Measurements from ENCODE around the gene ZNF638. TPM values are rescaled to one million over a fixed set of nuclear protein-coding genes. Genes with fewer than 3 reads are reported as not detected.

Gene ZNF638
- total RNA-seq, 4 donors from 2014 or later, result 195 to 326 (median 252) TPM

- no peaks in the 10 kb centered on the region for H3K27me3 ChIP-seq
- H3K36me3 ChIP-seq, result no peaks in the 10 kb centered on the region
- no peak overlapping the region for H3K4me3 ChIP-seq
- H3K4me1 ChIP-seq, result no peaks in the 10 kb centered on the region
- intact Hi-C loops (cut with DNase I; ENCODE audit: low total_unique reads), result no loop called here
- TF ChIP-seq, protein P1, sequence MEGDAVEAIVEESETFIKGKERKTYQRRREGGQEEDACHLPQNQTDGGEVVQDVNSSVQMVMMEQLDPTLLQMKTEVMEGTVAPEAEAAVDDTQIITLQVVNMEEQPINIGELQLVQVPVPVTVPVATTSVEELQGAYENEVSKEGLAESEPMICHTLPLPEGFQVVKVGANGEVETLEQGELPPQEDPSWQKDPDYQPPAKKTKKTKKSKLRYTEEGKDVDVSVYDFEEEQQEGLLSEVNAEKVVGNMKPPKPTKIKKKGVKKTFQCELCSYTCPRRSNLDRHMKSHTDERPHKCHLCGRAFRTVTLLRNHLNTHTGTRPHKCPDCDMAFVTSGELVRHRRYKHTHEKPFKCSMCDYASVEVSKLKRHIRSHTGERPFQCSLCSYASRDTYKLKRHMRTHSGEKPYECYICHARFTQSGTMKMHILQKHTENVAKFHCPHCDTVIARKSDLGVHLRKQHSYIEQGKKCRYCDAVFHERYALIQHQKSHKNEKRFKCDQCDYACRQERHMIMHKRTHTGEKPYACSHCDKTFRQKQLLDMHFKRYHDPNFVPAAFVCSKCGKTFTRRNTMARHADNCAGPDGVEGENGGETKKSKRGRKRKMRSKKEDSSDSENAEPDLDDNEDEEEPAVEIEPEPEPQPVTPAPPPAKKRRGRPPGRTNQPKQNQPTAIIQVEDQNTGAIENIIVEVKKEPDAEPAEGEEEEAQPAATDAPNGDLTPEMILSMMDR (IDR thresholded peaks at IDR 0.05), result no peak
- no peak for TF ChIP-seq POLR2A (IDR thresholded peaks at IDR 0.05)
- DNase-seq, result no peak
- no peaks in the 10 kb centered on the region for H3K9me3 ChIP-seq
- H3K27ac ChIP-seq, result no peak overlapping the region
Measured at GRCh38 chr2:71482055-71482454, 150.5 kb downstream of the ZNF638 start.

DNA sequence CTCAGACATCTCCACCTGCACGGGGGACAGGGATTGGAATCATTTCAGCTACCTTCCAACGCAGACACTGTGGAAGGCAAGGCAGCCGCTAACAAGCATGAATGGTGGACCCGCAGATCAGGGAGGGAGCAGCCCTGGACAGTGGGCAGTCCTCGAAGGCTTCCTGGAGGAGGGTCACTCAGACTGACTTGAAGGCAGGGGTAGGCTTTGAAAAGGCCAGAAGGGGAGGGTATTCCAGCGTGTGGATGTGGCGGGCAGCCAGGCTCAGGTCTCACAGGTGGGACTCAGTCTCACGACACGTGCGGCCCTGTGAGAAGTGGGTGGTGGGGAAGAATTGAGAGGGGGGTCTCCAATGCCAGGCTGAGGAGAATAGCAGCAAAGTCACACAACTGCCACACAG lies 151.7 kb downstream of the ZNF638 start:
- Histone ChIP-seq H3K9me3 (no peaks in the 10 kb centered on the region), H3K27ac (no peak overlapping the region), H3K4me1 (no peaks in the 10 kb centered on the region), H3K4me3 (no peak overlapping the region), H3K27me3 (no peaks in the 10 kb centered on the region), H3K36me3 (no peaks in the 10 kb centered on the region)
- TF ChIP-seq POLR2A (IDR thresholded peaks at IDR 0.05), result no peak
- TF ChIP-seq, protein P1 (IDR thresholded peaks at IDR 0.05), result no peak
- intact Hi-C loops (cut with DNase I; ENCODE audit: low total_unique reads), result no loop called here
- no peak for DNase-seq

- H3K9me3 ChIP-seq, result no peaks in the 10 kb centered on the region
- intact Hi-C loops (cut with DNase I; ENCODE audit: low total_unique reads), result no loop called here
- no peak overlapping the region for H3K27ac ChIP-seq
- H3K36me3 ChIP-seq, result no peaks in the 10 kb centered on the region
- DNase-seq, result no peak
- no peak overlapping the region for H3K4me3 ChIP-seq
- no peaks in the 10 kb centered on the region for H3K4me1 ChIP-seq
- no peak for TF ChIP-seq POLR2A (IDR thresholded peaks at IDR 0.05)
- TF ChIP-seq, protein P1 (IDR thresholded peaks at IDR 0.05), result no peak
- H3K27me3 ChIP-seq, result no peaks in the 10 kb centered on the region
Measured at GRCh38 chr2:71484354-71484753, 152.8 kb downstream of the ZNF638 start.

Small RNA genes within 50 kb of the gene (small RNA-seq; reads per million reads assigned to genes)
- not detected for gene RNU6-105P

Other genes with a start within 250 kb of the ZNF638 start
- gene MCEE, start 201.6 kb upstream of the ZNF638 start, total RNA-seq, result 10 to 100 TPM in 2 of 4 donors, 1 to 10 TPM in 1, not detected in 1; 9.5 to 40.0 (median 23.2) TPM
- gene MPHOSPH10, start 201.1 kb upstream of the ZNF638 start, total RNA-seq, result 10 to 100 TPM; 14.7 to 43.1 (median 21.0) TPM
- gene PAIP2B, start 104.7 kb upstream of the ZNF638 start, total RNA-seq, result 10 to 100 TPM in 2 of 4 donors, 1 to 10 TPM in 2; 3.6 to 12.9 (median 8.7) TPM
- gene DYSF, start 121.8 kb downstream of the ZNF638 start, total RNA-seq, result 10 to 100 TPM in 3 of 4 donors, 1 to 10 TPM in 1; 2.6 to 20.7 (median 12.7) TPM